ENCODE results near the gene BICDL2. TPM values are rescaled to one million over a fixed set of nuclear protein-coding genes. Genes with fewer than 3 reads are reported as not detected.
"Not testable (repeated sequence)": the region's sequence is repeated elsewhere in the genome, so short reads cannot be mapped to it uniquely, and the experiment has no call there.

Gene BICDL2
- total and polyA plus RNA-seq, 2 donors = 0.38 to 6.0 TPM

DNA sequence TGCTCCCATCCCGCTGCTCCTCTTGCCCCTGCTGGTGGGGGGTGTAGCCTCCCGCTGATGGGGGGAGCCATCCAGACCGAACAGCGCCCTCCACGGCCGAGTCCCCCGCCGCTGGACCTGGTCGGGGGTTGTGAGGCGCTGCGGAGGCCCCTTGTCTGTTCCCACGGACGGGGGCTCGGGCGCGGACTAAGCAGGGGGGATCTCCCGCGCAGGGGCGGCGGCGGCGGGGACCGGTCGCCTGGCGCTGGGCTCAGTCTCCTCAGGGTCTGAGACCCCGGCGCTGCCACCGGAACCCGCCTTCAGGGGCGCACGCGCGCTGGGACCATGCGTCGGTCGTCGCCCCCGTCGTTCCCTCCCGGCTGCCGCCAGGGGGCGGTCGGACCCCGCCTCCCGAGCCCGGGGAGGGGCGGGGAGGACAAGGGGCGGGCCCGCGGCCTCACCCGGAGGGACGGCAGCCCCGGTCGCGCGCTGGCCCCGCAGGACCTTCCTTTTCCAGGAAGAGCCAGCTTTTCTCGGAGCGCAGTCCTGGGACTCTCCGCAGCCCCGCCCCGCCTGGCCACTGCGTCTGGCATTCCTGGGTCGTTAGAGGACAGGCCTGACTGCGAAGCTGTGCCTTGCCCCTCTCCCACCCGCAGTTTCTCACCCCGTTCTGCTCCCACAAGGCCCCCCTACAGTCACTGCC lies 22.4 kb upstream of the BICDL2 start:
- peaks cover 0 to 5% of the 10 kb centered on the region in 2 donors for H3K27me3 ChIP-seq (ENCODE audit: control insufficient read depth in 2 of 2, insufficient read depth in 1 of 2, low read length in 1 of 2)
- peaks cover 22 to 45% of the 10 kb centered on the region in 2 donors for H3K4me1 ChIP-seq (ENCODE audit: control insufficient read depth in 2 of 2, insufficient read depth in 2 of 2, low read length in 2 of 2)
- peak overlapping the region; percentile 82 to 89 for H3K4me3 ChIP-seq (ENCODE audit: low read length in 2 of 2)
- peak overlapping the region; percentile 68 to 83 for H3K27ac ChIP-seq (ENCODE audit: low read depth in 1 of 2, low read length in 1 of 2)
- no peaks in the 10 kb centered on the region for H3K9me3 ChIP-seq (ENCODE audit: control insufficient read depth in 2 of 2, insufficient read depth in 1 of 2, low read length in 1 of 2)
- H3K36me3 ChIP-seq (ENCODE audit: control insufficient read depth in 2 of 2, insufficient read depth in 2 of 2, low read length in 1 of 2) = peaks cover 1 to 16% of the 10 kb centered on the region in 2 donors
- under 1% methylated on average over 67 of the region's 67 CpGs for WGBS
- peak in 8 of 9 donors; percentile 68 to 93 (median 84) for DNase-seq (ENCODE audit: low read depth in 6 of 9, low spot score in 9 of 9)

DNA sequence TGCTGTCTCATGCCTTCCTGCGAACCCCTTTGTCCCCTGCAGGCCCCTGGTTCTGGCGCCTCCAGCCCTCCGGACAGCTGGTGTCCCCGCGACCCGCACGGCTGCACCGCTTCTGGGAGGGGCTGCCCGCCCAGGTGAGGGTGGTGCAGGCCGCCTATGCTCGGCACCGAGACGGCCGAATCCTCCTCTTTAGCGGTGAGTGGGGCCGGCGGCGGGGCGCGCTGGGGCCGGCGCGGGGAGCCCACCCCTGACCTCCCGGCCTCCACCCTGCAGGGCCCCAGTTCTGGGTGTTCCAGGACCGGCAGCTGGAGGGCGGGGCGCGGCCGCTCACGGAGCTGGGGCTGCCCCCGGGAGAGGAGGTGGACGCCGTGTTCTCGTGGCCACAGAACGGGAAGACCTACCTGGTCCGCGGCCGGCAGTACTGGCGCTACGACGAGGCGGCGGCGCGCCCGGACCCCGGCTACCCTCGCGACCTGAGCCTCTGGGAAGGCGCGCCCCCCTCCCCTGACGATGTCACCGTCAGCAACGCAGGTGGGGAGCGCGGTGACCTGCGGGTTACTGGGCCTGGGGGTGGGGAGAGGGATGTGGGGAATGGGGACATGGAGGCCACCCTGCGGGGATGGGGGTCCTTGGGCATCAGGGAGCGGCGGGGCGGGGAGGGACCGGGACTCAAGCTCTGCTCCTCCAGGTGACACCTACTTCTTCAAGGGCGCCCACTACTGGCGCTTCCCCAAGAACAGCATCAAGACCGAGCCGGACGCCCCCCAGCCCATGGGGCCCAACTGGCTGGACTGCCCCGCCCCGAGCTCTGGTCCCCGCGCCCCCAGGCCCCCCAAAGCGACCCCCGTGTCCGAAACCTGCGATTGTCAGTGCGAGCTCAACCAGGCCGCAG lies 21.6 kb upstream of the BICDL2 start:
- WGBS = 13% methylated on average over 77 of the region's 77 CpGs
- H3K4me1 ChIP-seq (ENCODE audit: control insufficient read depth in 2 of 2, insufficient read depth in 2 of 2, low read length in 2 of 2) = peaks cover 22 to 45% of the 10 kb centered on the region in 2 donors

GRCh38 chr16:3057181-3058138 lies 20.7 kb upstream of the BICDL2 start:
- no peak overlapping the region for H3K27ac ChIP-seq (ENCODE audit: low read depth in 1 of 2, low read length in 1 of 2)
- no peaks in the 10 kb centered on the region for H3K9me3 ChIP-seq (ENCODE audit: control insufficient read depth in 2 of 2, insufficient read depth in 1 of 2, low read length in 1 of 2)
- H3K4me1 ChIP-seq (ENCODE audit: control insufficient read depth in 2 of 2, insufficient read depth in 2 of 2, low read length in 2 of 2) = peaks cover 22 to 49% of the 10 kb centered on the region in 2 donors
- H3K27me3 ChIP-seq (ENCODE audit: control insufficient read depth in 2 of 2, insufficient read depth in 1 of 2, low read length in 1 of 2) = peaks cover 0 to 5% of the 10 kb centered on the region in 2 donors
- 95% methylated on average over 22 of the region's 22 CpGs for WGBS
- H3K36me3 ChIP-seq (ENCODE audit: control insufficient read depth in 2 of 2, insufficient read depth in 2 of 2, low read length in 1 of 2) = peaks cover 8 to 20% of the 10 kb centered on the region in 2 donors
- peak overlapping the region; percentile 82 to 89 for H3K4me3 ChIP-seq (ENCODE audit: low read length in 2 of 2)
- DNase-seq (ENCODE audit: low read depth in 6 of 9, low spot score in 9 of 9) = no peak

More for the DNA sequence above, 21.6 kb upstream of the BICDL2 start:
- Histone ChIP-seq H3K27ac (ENCODE audit: low read depth in 1 of 2, low read length in 1 of 2) (peak overlapping the region; percentile 32 to 83), H3K36me3 (ENCODE audit: control insufficient read depth in 2 of 2, insufficient read depth in 2 of 2, low read length in 1 of 2) (peaks cover 8 to 20% of the 10 kb centered on the region in 2 donors), H3K9me3 (ENCODE audit: control insufficient read depth in 2 of 2, insufficient read depth in 1 of 2, low read length in 1 of 2) (no peaks in the 10 kb centered on the region), H3K4me3 (ENCODE audit: low read length in 2 of 2) (peak overlapping the region; percentile 82 to 89), H3K27me3 (ENCODE audit: control insufficient read depth in 2 of 2, insufficient read depth in 1 of 2, low read length in 1 of 2) (peaks cover 0 to 5% of the 10 kb centered on the region in 2 donors)
- DNase-seq (ENCODE audit: low read depth in 6 of 9, low spot score in 9 of 9) = peak in 5 of 9 donors; percentile 54 to 83 (median 64)

DNA sequence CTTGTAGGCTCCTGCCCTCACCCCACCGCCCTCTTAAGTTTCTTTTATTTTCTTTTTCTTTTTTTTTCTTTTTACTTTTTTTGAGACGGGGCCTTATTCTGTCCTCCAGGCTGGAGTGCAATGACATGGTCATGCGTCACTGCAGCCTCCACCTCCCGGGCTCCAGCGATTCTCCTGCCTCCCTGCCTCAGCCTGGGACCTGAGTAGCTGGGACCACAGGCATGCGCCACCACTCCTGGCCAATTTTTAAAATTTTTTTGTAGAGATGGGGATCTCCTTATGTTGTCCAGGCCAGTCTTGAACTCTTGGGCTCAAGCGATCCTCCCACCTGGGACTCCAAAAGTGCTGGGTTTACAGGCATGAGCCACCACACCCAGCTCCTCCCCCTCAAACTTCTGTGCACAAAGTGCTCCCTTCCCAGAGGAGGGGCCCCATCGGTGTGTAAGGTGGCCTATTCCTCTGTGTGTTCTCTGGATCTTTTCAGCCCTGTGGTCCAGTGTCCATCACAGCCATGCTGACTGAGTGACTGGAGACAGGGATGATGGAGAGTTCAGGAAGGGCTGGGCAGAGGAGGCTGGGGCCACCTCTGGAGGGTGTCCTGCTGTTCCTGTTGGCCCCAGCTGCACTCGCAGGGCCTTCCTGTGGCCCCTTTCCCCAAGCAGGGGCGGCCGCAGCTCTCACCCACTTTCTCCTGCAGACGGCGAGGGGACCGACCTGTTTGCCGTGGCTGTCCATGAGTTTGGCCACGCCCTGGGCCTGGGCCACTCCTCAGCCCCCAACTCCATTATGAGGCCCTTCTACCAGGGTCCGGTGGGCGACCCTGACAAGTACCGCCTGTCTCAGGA lies 19.8 kb upstream of the BICDL2 start:
- H3K27ac ChIP-seq (ENCODE audit: low read depth in 1 of 2, low read length in 1 of 2) = no peak overlapping the region
- DNase-seq (ENCODE audit: low read depth in 6 of 9, low spot score in 9 of 9) = no peak
- WGBS = 97% methylated on average over 19 of the region's 19 CpGs

GRCh38 chr16:3055734-3056115 lies 19.0 kb upstream of the BICDL2 start:
- Histone ChIP-seq H3K36me3 (ENCODE audit: control insufficient read depth in 2 of 2, insufficient read depth in 2 of 2, low read length in 1 of 2) (peaks cover 8 to 20% of the 10 kb centered on the region in 2 donors), H3K4me1 (ENCODE audit: control insufficient read depth in 2 of 2, insufficient read depth in 2 of 2, low read length in 2 of 2) (peaks cover 22 to 40% of the 10 kb centered on the region in 2 donors), H3K27me3 (ENCODE audit: control insufficient read depth in 2 of 2, insufficient read depth in 1 of 2, low read length in 1 of 2) (peaks cover 0 to 13% of the 10 kb centered on the region in 2 donors)
- H3K9me3 ChIP-seq (ENCODE audit: control insufficient read depth in 2 of 2, insufficient read depth in 1 of 2, low read length in 1 of 2); DNase-seq (ENCODE audit: low read depth in 6 of 9, low spot score in 9 of 9); H3K4me3 ChIP-seq (ENCODE audit: low read length in 2 of 2); H3K27ac ChIP-seq (ENCODE audit: low read depth in 1 of 2, low read length in 1 of 2): not testable (repeated sequence)
- WGBS = 90% methylated on average over 9 of the region's 9 CpGs

More for the DNA sequence above, 19.8 kb upstream of the BICDL2 start:
- Histone ChIP-seq H3K4me3 (ENCODE audit: low read length in 2 of 2) (no peak overlapping the region), H3K4me1 (ENCODE audit: control insufficient read depth in 2 of 2, insufficient read depth in 2 of 2, low read length in 2 of 2) (peaks cover 22 to 44% of the 10 kb centered on the region in 2 donors), H3K9me3 (ENCODE audit: control insufficient read depth in 2 of 2, insufficient read depth in 1 of 2, low read length in 1 of 2) (no peaks in the 10 kb centered on the region), H3K36me3 (ENCODE audit: control insufficient read depth in 2 of 2, insufficient read depth in 2 of 2, low read length in 1 of 2) (peaks cover 8 to 20% of the 10 kb centered on the region in 2 donors), H3K27me3 (ENCODE audit: control insufficient read depth in 2 of 2, insufficient read depth in 1 of 2, low read length in 1 of 2) (peaks cover 0 to 5% of the 10 kb centered on the region in 2 donors)

DNA sequence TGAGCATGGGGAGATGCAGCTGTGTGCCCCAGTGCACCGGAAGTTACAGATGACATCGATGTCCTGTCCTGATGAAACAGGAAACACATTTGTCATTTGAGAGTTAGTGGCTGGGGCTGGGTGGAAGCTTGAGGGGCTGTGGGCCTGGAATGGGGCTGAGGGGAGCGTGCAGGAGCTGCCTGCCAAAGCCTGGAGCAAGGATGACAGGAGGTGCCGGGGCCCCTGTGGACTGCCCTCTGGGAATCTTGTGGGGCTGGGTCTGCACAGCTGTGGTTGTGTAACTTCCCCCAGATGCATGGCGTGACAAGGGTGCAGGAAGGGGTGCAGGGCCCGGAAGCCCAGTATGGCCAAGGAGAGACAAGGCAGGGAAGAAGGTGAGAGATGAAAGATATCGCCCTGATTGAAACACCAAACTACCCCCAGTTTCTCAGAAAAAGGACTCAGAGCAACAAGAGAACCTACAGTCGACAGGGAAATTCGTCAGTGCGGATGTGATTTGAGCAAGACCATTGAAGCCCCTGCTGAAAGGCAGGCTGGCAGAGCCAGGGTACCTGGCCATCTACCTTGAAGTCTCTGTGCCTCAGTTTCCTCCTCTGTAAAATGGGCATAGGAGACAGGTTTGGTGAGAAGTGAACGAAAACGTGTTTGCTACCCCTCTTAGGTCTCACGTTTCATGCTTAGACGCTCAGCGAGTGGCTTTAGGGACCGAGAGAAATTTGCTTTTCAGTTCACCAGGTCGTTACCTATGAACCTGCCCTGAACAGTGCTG lies 18.4 kb upstream of the BICDL2 start:
- Histone ChIP-seq H3K4me3 (ENCODE audit: low read length in 2 of 2) (no peak overlapping the region), H3K27ac (ENCODE audit: low read depth in 1 of 2, low read length in 1 of 2) (no peak overlapping the region), H3K36me3 (ENCODE audit: control insufficient read depth in 2 of 2, insufficient read depth in 2 of 2, low read length in 1 of 2) (peaks cover 8 to 20% of the 10 kb centered on the region in 2 donors), H3K27me3 (ENCODE audit: control insufficient read depth in 2 of 2, insufficient read depth in 1 of 2, low read length in 1 of 2) (peaks cover 0 to 18% of the 10 kb centered on the region in 2 donors), H3K9me3 (ENCODE audit: control insufficient read depth in 2 of 2, insufficient read depth in 1 of 2, low read length in 1 of 2) (no peaks in the 10 kb centered on the region), H3K4me1 (ENCODE audit: control insufficient read depth in 2 of 2, insufficient read depth in 2 of 2, low read length in 2 of 2) (peaks cover 16 to 35% of the 10 kb centered on the region in 2 donors)
- no peak for DNase-seq (ENCODE audit: low read depth in 6 of 9, low spot score in 9 of 9)
- WGBS = 62% methylated on average over 17 of the region's 17 CpGs

DNA sequence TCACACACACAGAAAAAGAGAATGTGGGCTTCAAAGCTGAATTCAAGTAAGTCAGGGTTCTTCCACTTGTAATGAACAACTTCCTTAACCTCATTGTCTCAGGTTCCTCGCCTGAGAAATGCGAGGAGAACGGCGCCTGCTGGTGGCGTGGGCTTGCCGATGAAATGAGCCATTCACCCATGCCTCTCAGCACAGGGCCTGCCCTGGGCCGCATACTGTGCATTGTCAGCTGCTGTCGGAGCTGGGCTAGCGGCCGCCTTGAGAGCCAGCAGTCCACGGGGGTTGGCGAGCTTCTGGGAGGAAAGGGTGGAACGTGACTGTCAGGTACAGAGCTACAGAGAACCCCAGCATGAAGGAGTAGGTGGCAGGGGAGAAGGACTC lies 16.6 kb upstream of the BICDL2 start:
- H3K4me3 ChIP-seq (ENCODE audit: low read length in 2 of 2); DNase-seq (ENCODE audit: low read depth in 6 of 9, low spot score in 9 of 9); H3K27ac ChIP-seq (ENCODE audit: low read depth in 1 of 2, low read length in 1 of 2); H3K9me3 ChIP-seq (ENCODE audit: control insufficient read depth in 2 of 2, insufficient read depth in 1 of 2, low read length in 1 of 2): not testable (repeated sequence)
- Histone ChIP-seq H3K4me1 (ENCODE audit: control insufficient read depth in 2 of 2, insufficient read depth in 2 of 2, low read length in 2 of 2) (peaks cover 8 to 24% of the 10 kb centered on the region in 2 donors), H3K36me3 (ENCODE audit: control insufficient read depth in 2 of 2, insufficient read depth in 2 of 2, low read length in 1 of 2) (peaks cover 8 to 20% of the 10 kb centered on the region in 2 donors), H3K27me3 (ENCODE audit: control insufficient read depth in 2 of 2, insufficient read depth in 1 of 2, low read length in 1 of 2) (peaks cover 11 to 34% of the 10 kb centered on the region in 2 donors)
- 95% methylated on average over 13 of the region's 13 CpGs for WGBS
